Loucy (cell line): ENCODE data around the gene KCNJ5.

Source experiments
- EZH2phosphoT487 ChIP-seq: fragments of 200-600 bp; IDR thresholded peaks from 2 replicates; pipeline ENCODE4 v1.6.1; 2018; ENCODE audit warnings: antibody characterized with exemption, mild to moderate bottlenecking, moderate library complexity, borderline replicate concordance
- TF ChIP-seq, protein P1 (sequence below): fragments of 200-600 bp; sonication (generic); conservative IDR thresholded peaks from 2 replicates; pipeline ENCODE4 v1.5.1; 2014; ENCODE audit warnings: mild to moderate bottlenecking, antibody characterized with exemption, low read length

DNA sequence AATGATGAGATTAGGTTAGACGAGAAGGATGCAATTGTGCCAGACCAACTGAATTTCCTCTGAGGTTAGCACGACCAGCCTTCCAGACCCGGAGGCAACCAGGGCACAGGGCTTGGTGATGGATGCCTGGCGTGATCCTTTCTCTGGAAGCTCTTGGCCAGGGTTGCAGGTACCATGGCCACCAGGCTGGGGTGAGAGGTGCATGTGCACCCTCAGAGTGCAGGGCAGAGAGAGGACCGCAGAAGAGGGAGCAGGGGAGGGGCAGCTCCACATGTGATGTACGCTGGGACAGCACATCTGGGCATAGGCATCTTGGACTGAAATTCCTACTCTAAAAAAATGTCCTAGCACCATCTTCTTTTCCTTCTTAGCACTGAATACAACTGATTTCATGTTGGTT is 34.9 kb upstream of the KCNJ5 start:
- TF ChIP-seq, protein P1, sequence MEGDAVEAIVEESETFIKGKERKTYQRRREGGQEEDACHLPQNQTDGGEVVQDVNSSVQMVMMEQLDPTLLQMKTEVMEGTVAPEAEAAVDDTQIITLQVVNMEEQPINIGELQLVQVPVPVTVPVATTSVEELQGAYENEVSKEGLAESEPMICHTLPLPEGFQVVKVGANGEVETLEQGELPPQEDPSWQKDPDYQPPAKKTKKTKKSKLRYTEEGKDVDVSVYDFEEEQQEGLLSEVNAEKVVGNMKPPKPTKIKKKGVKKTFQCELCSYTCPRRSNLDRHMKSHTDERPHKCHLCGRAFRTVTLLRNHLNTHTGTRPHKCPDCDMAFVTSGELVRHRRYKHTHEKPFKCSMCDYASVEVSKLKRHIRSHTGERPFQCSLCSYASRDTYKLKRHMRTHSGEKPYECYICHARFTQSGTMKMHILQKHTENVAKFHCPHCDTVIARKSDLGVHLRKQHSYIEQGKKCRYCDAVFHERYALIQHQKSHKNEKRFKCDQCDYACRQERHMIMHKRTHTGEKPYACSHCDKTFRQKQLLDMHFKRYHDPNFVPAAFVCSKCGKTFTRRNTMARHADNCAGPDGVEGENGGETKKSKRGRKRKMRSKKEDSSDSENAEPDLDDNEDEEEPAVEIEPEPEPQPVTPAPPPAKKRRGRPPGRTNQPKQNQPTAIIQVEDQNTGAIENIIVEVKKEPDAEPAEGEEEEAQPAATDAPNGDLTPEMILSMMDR: no peak
- no peak for TF ChIP-seq EZH2phosphoT487
